Neural crest cell (in vitro differentiated cells): Measurements from ENCODE around the gene SLC22A6. TPM values are rescaled to one million over a fixed set of nuclear protein-coding genes. Genes with fewer than 3 reads are reported as not detected.

Source experiments
- DNase-seq: peaks from one replicate; pipeline ENCODE4 v3.0.0; 2021; ENCODE audit warnings: low read depth, mixed read lengths, low spot score
- H3K27ac Mint-ChIP-seq: one replicate; pipeline ENCODE4 v1.8.0; 2021; ENCODE audit warnings: mild to moderate bottlenecking, mixed read lengths; ENCODE audit not compliant: unreplicated experiment
- H3K27me3 Mint-ChIP-seq: 2 replicates; pipeline ENCODE4 v1.8.0; 2021; ENCODE audit warnings: low read depth, mild to moderate bottlenecking, mixed read lengths
- H3K36me3 Mint-ChIP-seq: 2 replicates; pipeline ENCODE4 v1.8.0; 2021; ENCODE audit warnings: low read depth, mild to moderate bottlenecking, mixed read lengths
- H3K4me1 Mint-ChIP-seq: 2 replicates; pipeline ENCODE4 v1.8.0; 2021; ENCODE audit warnings: mixed read lengths
- H3K4me3 Mint-ChIP-seq: one replicate; pipeline ENCODE4 v1.8.0; 2021; ENCODE audit warnings: mild to moderate bottlenecking, mixed read lengths
- H3K9me3 Mint-ChIP-seq: 2 replicates; pipeline ENCODE4 v1.8.0; 2021; ENCODE audit warnings: mixed read lengths
- total RNA-seq: library from RNA; stranded (reverse); gene quantifications from 2 replicates; pipeline ENCODE4 v1.2.1, GENCODE V29; 2021
- TF ChIP-seq, protein P1 (sequence below): fragments of 200-600 bp; sonication (generic); conservative IDR thresholded peaks from 2 replicates; pipeline ENCODE4 v1.5.0; 2021; ENCODE audit warnings: antibody characterized with exemption, mild to moderate bottlenecking

SLC22A6 gene
- total RNA-seq, 1 donor from 2014 or later: not detected

DNA sequence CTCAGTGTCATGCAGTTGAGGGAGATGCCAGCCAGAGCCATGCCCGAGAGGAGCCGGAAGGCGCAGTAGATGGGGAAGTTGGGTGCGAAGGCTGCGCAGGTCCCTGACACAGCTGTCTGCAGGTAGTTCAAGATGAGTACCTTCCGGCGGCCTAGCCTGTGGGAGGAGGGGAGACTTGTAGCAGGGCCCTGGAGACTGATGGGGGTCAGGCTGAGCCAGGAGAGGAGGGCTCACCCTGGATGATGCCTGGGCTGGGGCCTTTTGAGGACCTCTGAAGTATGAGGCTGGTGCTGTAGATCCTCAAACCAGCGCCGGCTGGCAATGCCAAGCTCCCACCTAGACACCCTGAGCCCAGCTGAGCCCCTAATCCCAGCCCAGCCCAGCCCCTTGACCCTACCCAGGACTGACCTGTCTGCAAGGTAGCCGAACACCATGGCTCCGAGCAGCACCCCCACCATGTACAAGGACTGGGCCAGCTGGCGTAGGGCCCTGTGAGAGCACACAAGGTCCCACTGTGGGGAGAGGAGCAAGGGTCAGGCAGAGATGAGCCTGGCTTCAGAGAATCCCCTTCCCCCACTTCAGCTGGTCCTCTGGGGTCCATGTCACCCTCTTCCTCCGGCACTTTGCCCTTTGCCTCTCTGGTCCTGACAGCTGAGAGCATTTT is 1.1 kb downstream of the SLC22A6 start:
- DNase-seq: no peak
- Mint-ChIP-seq H3K27ac (peak overlapping the region; percentile 67), H3K36me3 (no peaks in the 10 kb centered on the region), H3K27me3 (no peaks in the 10 kb centered on the region), H3K4me3 (no peak overlapping the region), H3K4me1 (peaks cover 10% of the 10 kb centered on the region), H3K9me3 (no peaks in the 10 kb centered on the region)
- TF ChIP-seq, protein P1, sequence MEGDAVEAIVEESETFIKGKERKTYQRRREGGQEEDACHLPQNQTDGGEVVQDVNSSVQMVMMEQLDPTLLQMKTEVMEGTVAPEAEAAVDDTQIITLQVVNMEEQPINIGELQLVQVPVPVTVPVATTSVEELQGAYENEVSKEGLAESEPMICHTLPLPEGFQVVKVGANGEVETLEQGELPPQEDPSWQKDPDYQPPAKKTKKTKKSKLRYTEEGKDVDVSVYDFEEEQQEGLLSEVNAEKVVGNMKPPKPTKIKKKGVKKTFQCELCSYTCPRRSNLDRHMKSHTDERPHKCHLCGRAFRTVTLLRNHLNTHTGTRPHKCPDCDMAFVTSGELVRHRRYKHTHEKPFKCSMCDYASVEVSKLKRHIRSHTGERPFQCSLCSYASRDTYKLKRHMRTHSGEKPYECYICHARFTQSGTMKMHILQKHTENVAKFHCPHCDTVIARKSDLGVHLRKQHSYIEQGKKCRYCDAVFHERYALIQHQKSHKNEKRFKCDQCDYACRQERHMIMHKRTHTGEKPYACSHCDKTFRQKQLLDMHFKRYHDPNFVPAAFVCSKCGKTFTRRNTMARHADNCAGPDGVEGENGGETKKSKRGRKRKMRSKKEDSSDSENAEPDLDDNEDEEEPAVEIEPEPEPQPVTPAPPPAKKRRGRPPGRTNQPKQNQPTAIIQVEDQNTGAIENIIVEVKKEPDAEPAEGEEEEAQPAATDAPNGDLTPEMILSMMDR: no peak

DNA sequence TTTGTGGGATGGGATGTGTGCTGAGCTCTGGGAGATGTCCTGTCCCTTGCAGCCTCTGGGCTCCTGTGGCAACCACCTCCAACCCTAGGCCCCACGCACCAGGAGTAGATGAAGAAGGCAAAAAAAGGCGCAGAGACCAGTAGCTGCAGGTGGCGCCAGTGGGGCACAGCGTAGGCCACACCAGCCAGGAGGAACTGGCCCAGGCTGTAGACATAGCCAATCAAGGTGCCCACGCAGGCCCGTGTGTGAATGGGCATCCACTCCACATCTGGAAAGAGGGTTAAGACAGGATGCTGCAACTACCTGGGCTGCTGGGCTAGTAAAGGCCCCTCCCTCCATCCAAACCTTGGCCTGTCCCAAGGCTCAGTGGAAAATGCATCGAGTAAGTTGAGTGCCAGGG is 3.0 kb downstream of the SLC22A6 start:
- TF ChIP-seq, protein P1: no peak
- H3K4me3 Mint-ChIP-seq: no peak overlapping the region
- H3K9me3 Mint-ChIP-seq: no peaks in the 10 kb centered on the region
- DNase-seq: no peak
- H3K27me3 Mint-ChIP-seq: no peaks in the 10 kb centered on the region
- H3K4me1 Mint-ChIP-seq: peaks cover 10% of the 10 kb centered on the region
- H3K27ac Mint-ChIP-seq: no peak overlapping the region
- H3K36me3 Mint-ChIP-seq: no peaks in the 10 kb centered on the region

DNA sequence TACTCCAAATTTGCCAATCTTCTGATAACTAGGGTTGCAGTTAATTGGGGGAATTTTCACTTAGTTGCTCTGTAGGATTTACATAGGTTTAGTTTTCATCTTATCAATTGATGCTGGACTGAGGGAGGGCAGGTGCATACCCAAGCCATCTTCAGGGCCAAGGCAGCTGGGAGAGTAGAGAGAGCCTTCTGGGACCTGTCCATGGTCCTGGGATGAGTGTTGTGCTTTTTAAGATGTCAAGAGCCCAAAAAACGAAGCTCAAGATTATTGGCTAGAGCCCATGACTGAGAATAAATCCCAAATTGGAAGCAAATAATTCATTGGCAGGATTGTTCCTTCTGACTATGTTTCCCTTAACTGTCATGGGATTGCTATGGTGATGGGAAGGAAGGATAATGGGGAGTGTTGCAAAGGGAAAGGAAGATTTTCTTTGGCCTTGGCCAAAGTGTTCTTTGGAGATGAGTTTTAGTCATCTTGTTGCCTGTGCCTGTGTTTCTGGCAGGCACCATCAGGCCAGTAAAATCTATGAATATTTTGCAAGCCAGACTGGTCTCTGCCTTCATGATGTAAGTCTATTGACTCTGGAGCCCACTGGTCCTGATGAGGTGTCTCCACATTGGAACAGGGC is 4.5 kb downstream of the SLC22A6 start:
- no peak for DNase-seq
- Mint-ChIP-seq H3K9me3 (no peaks in the 10 kb centered on the region), H3K4me1 (peaks cover 7% of the 10 kb centered on the region), H3K4me3 (no peak overlapping the region), H3K27me3 (no peaks in the 10 kb centered on the region), H3K36me3 (no peaks in the 10 kb centered on the region), H3K27ac (no peak overlapping the region)
- TF ChIP-seq, protein P1: no peak

DNA sequence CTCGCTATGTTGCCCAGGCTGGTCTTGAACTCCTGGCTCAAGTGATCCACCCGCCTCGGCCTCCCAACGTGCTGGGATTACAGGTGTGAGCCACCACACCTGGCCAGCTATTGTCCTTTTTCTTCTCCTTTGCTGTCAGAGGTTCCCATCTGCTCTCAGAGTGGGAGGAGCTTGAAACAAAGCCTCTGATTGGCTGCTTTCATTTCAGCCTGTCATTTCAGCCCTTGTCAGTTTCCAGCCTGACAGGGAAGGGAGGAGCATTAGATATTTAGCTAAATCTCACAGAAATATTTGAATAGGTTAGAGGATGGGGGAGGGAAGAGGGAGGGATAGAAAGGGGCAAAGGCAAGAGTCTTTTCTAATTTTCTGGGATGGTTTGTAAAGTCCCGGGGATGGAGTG is 8.7 kb downstream of the SLC22A6 start:
- H3K36me3 Mint-ChIP-seq: no peaks in the 10 kb centered on the region
- H3K4me1 Mint-ChIP-seq: no peaks in the 10 kb centered on the region
- TF ChIP-seq, protein P1: no peak
- H3K9me3 Mint-ChIP-seq: no peaks in the 10 kb centered on the region
- no peak overlapping the region for H3K27ac Mint-ChIP-seq
- H3K4me3 Mint-ChIP-seq: no peak overlapping the region
- DNase-seq: no peak
- peaks cover 4% of the 10 kb centered on the region for H3K27me3 Mint-ChIP-seq

DNA sequence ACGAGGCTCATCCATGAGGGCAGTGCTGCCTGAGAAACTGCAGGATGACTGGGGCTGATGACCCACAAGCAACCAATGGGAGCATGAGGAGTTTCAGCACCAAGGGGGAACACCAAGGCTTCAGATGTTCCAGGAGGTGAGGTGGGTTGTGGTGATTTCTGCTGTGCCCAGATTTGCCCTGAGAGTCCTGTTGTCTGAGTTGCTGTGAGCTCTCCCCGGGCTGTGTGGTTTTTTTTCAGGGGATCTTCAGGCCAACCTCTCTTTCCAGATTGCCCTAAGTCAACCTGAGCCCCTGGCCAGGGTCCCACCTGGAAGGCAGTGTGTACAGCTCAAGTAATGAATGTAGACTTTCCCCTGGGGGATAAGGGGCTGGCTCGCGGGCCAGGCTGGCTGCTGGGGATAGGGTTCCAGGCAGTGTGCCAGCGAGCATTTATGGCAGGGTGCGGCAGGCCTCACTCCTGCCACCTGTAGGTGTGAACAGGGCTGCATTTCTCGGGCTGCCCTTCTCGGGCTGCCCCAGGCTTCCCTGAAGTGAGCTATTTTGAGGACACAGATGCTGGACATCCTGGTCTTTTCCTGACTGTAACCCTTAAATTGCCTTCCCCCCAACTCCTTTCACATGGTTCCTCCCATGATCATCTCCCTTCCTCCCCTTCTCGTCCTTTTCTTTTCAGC is 9.8 kb downstream of the SLC22A6 start:
- no peak overlapping the region for H3K27ac Mint-ChIP-seq
- H3K9me3 Mint-ChIP-seq: no peaks in the 10 kb centered on the region
- no peaks in the 10 kb centered on the region for H3K36me3 Mint-ChIP-seq
- H3K4me1 Mint-ChIP-seq: no peaks in the 10 kb centered on the region
- peaks cover 12% of the 10 kb centered on the region for H3K27me3 Mint-ChIP-seq
- H3K4me3 Mint-ChIP-seq: no peak overlapping the region
- DNase-seq: no peak
- TF ChIP-seq, protein P1: peak; percentile 56
